SK-N-SH (cell line): ENCODE results near the gene RAP2A. TPM values are rescaled to one million over a fixed set of nuclear protein-coding genes. Genes with fewer than 3 reads are reported as not detected.

Experiments used
- CTCF ChIA-PET: fragments of 300-600, 350-600 bp; formaldehyde crosslinking; extraction: SDS; loops from one replicate; lab custom pipeline; 2021; lab: Yijun Ruan, JAX
- POLR2A ChIA-PET: fragments of 350-600 bp; sonication (Branson Sonifier 250); formaldehyde crosslinking; extraction: SDS; loops from one replicate; lab custom pipeline; 2020; ENCODE audit warnings: antibody characterized with exemption, inconsistent platforms; lab: Yijun Ruan, JAX
- DNase-seq: peaks from one replicate; pipeline ENCODE4 v3.0.0; 2012
- H2AFZ ChIP-seq: fragments of 200-600 bp; sonication (generic); 2 replicates; pipeline ENCODE4 v1.8.1; 2016; ENCODE audit warnings: antibody characterized with exemption, mild to moderate bottlenecking, low read depth
- H3F3A ChIP-seq: fragments of 200-600 bp; sonication (generic); replicated peaks from 2 replicates; pipeline ENCODE3; 2016; ENCODE audit warnings: antibody characterized with exemption, mild to moderate bottlenecking; ENCODE audit not compliant: insufficient read depth
- H3K27ac ChIP-seq, 2 experiments: fragments of 200-500 bp in 1 of 2; fragments of 200-600 bp in 1 of 2; sonication (Bioruptor generic) in 1 of 2; sonication (generic), shearing (Covaris generic) in 1 of 2; 2 replicates each; pipeline versions ENCODE4 v1.5.1 to v1.6.1; 2014 to 2016; ENCODE audit warnings: low read depth in 2 of 2, inconsistent platforms in 1 of 2, low read length in 1 of 2, mild to moderate bottlenecking in 1 of 2, mixed read lengths in 1 of 2
- H3K27me3 ChIP-seq: fragments of 200-600 bp; sonication (generic), shearing (Covaris generic); 2 replicates; pipeline ENCODE4 v1.6.1; 2016; ENCODE audit warnings: mixed run types; ENCODE audit not compliant: insufficient read depth
- H3K36me3 ChIP-seq, 2 experiments: fragments of 200-500 bp in 1 of 2; fragments of 200-600 bp in 1 of 2; sonication (Bioruptor generic) in 1 of 2; sonication (generic) in 1 of 2; replicated peaks in 1 of 2; 2 replicates each; pipeline versions ENCODE3 to v1.5.1; 2014 to 2016; ENCODE audit warnings: low read length in 1 of 2, mild to moderate bottlenecking in 1 of 2; ENCODE audit not compliant: insufficient read depth in 2 of 2, control insufficient read depth in 1 of 2
- H3K4me1 ChIP-seq, 2 experiments: fragments of 200-500 bp in 1 of 2; fragments of 200-600 bp in 1 of 2; sonication (Bioruptor generic) in 1 of 2; sonication (generic), shearing (Covaris generic) in 1 of 2; 2 replicates each; pipeline versions ENCODE4 v1.5.1 to v1.6.1; 2014 to 2016; ENCODE audit warnings: low read depth in 1 of 2, low read length in 1 of 2, mixed run types in 1 of 2; ENCODE audit not compliant: insufficient read depth in 2 of 2, control insufficient read depth in 1 of 2
- H3K4me2 ChIP-seq: fragments of 200-600 bp; sonication (generic), shearing (Covaris generic); 2 replicates; pipeline ENCODE4 v1.6.1; 2017; ENCODE audit warnings: mixed run types
- H3K4me3 ChIP-seq, 2 experiments: fragments of 200-500 bp in 1 of 2; fragments of 200-600 bp in 1 of 2; sonication (Bioruptor generic) in 1 of 2; sonication (generic), shearing (Covaris generic) in 1 of 2; 2 replicates each; pipeline versions ENCODE4 v1.5.1 to v1.8.1; 2014 to 2016; ENCODE audit warnings: low read depth in 2 of 2, inconsistent platforms in 1 of 2, low read length in 1 of 2, mild to moderate bottlenecking in 1 of 2, mixed read lengths in 1 of 2, moderate library complexity in 1 of 2
- H3K79me2 ChIP-seq: fragments of 200-600 bp; sonication (generic); 2 replicates; pipeline ENCODE4 v1.8.1; 2017; ENCODE audit warnings: mild to moderate bottlenecking; ENCODE audit not compliant: insufficient read depth
- H3K9ac ChIP-seq: fragments of 200-600 bp; sonication (generic); 2 replicates; pipeline ENCODE4 v1.6.1; 2017; ENCODE audit warnings: mixed run types
- H3K9me2 ChIP-seq: fragments of 200-600 bp; sonication (generic); 2 replicates; pipeline ENCODE4 v1.6.1; 2017; ENCODE audit warnings: mixed run types
- H3K9me3 ChIP-seq: fragments of 200-600 bp; sonication (generic); 2 replicates; pipeline ENCODE4 v1.6.1; 2017; ENCODE audit warnings: mixed run types, mild to moderate bottlenecking, moderate library complexity
- H4K20me1 ChIP-seq: fragments of 200-600 bp; sonication (generic); 2 replicates; pipeline ENCODE4 v1.6.1; 2017; ENCODE audit warnings: mild to moderate bottlenecking, mixed run types; ENCODE audit not compliant: insufficient read depth
- CTCF ChIP-seq: fragments of 200-600 bp; sonication (generic); IDR thresholded peaks from 2 replicates; pipeline ENCODE4 v1.6.1; 2017; ENCODE audit warnings: antibody characterized with exemption, mild to moderate bottlenecking, moderate library complexity
- EZH2phosphoT487 ChIP-seq: fragments of 200-600 bp; sonication (generic); IDR thresholded peaks from 2 replicates; pipeline ENCODE4 v1.6.1; 2017; ENCODE audit warnings: low read depth, mixed run types, mild to moderate bottlenecking, antibody characterized with exemption, moderate library complexity, borderline replicate concordance
- FOXJ3 ChIP-seq: sonication (generic); formaldehyde crosslinking; IDR thresholded peaks from 2 replicates; pipeline ENCODE4 v1.5.1; 2020; ENCODE audit warnings: mild to moderate bottlenecking, missing genetic modification reagents
- GABPA ChIP-seq: IDR thresholded peaks from 2 replicates; pipeline ENCODE4 v1.4.0; 2012; ENCODE audit warnings: low read depth, mild to moderate bottlenecking
- MEF2A ChIP-seq: IDR thresholded peaks from 2 replicates; pipeline ENCODE4 v1.4.0; 2012; ENCODE audit warnings: low read depth, borderline replicate concordance
- SMC3 ChIP-seq: IDR thresholded peaks from 2 replicates; pipeline ENCODE4 v1.6.1; 2012; ENCODE audit warnings: low read depth, low read length, improper control_type of control experiment
- TCF12 ChIP-seq: IDR thresholded peaks from 2 replicates; pipeline ENCODE4 v1.4.0; 2012
- USF1 ChIP-seq: IDR thresholded peaks from 2 replicates; pipeline ENCODE4 v1.4.0; 2012; ENCODE audit warnings: low read depth, borderline replicate concordance
- WGBS: methylation state at CpG from one replicate; pipeline ENCODE4 v1.1.6; 2017; ENCODE audit warnings: low lambda C conversion rate; 5-methylcytosine and 5-hydroxymethylcytosine counted together
- polyA plus RNA-seq, 3 experiments: library from polyadenylated mRNA; depleted of rRNA; stranded (reverse); fragments of >200 nt; gene quantifications; 2 replicates each; pipeline ENCODE4 v1.2.3, GENCODE V29; 2012
- TF ChIP-seq, protein P1 (sequence below): IDR thresholded peaks from 2 replicates; pipeline ENCODE4 v1.4.0; 2012; ENCODE audit warnings: low read depth, borderline replicate concordance

RAP2A gene
- polyA plus RNA-seq, 1 of the 3 experiments (the other 2 are of a cell fraction) = 6.5 TPM

GRCh38 chr13:97426695-97427094, 7.3 kb upstream of the RAP2A start:
- DNase-seq = no peak
- Histone ChIP-seq H3K36me3 (no peaks in the 10 kb centered on the region), H3K79me2 (peaks cover 5% of the 10 kb centered on the region; the same call in 1 of the 2 replicates), H2AFZ (no peak overlapping the region), H3K9ac (no peak overlapping the region), H3K9me3 (no peaks in the 10 kb centered on the region), H3K27me3 (no peaks in the 10 kb centered on the region), H3K4me1 (peaks cover 5 to 22% of the 10 kb centered on the region in 2 experiments; a peak in 3 of 4 replicates), H3K4me2 (no peak overlapping the region), H3K9me2 (no peaks in the 10 kb centered on the region), H4K20me1 (no peaks in the 10 kb centered on the region), H3K4me3 (no peak overlapping the region), H3F3A (no peaks in the 10 kb centered on the region), H3K27ac (no peak overlapping the region)
- CTCF ChIA-PET = interaction anchor here (1.8 kb wide), 1 partner anchor 316 kb away, joined by 5 read pairs; no protein-coding TSS in a partner anchor
- no peak for TF ChIP-seq SMC3
- 65% methylated on average over 3 of the region's 3 CpGs for WGBS
- POLR2A ChIA-PET = no interaction called here

DNA sequence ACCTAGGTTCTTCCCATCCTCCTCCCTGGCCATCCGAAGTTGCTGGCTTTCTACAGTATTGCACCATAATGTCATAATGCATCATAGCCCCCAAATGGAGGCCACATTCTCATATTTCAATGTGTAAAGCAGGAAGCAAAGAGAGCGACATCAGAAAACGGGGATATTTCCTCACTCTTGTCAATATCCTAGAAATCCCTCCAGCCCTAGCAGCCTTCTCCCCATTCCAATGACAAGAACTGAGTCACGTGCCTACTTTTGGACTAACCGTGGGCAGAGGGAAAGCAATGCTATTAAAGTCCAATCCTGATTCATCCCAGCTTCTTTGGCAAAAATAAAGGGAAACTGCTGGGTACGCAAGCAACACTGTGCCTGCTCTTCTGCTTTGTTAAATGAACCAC, 4.3 kb upstream of the RAP2A start:
- Histone ChIP-seq H3K27me3 (no peaks in the 10 kb centered on the region), H3K27ac (no peak overlapping the region; a peak in 1 of 4 replicates), H3K36me3 (no peaks in the 10 kb centered on the region), H3K9ac (no peak overlapping the region), H3F3A (peaks cover 3% of the 10 kb centered on the region), H3K4me3 (peak overlapping the region in 1 of 2 experiments; percentile 3; a peak in 2 of 4 replicates), H3K9me2 (no peaks in the 10 kb centered on the region), H3K9me3 (no peaks in the 10 kb centered on the region), H3K4me1 (peaks cover 5 to 19% of the 10 kb centered on the region in 2 experiments; a peak in 3 of 4 replicates), H3K4me2 (no peak overlapping the region), H3K79me2 (peaks cover 9% of the 10 kb centered on the region), H4K20me1 (no peaks in the 10 kb centered on the region), H2AFZ (peak overlapping the region; percentile 20; the same call in 1 of the 2 replicates)
- DNase-seq = no peak
- CTCF ChIA-PET = interaction anchor here (0.8 kb wide), 1 partner anchor 15 kb away, joined by 3 read pairs; no protein-coding TSS in a partner anchor
- POLR2A ChIA-PET = no interaction called here
- peak; percentile 53; the same call in 1 of the 2 replicates for TF ChIP-seq USF1
- no peak for TF ChIP-seq FOXJ3 (CRISPR knock-in tag)
- 81% methylated on average over 6 of the region's 6 CpGs for WGBS

GRCh38 chr13:97430296-97430695, 3.7 kb upstream of the RAP2A start:
- WGBS = 70% methylated on average over 4 of the region's 4 CpGs
- peaks cover 15% of the 10 kb centered on the region for H3K79me2 ChIP-seq
- no peaks in the 10 kb centered on the region for H3K9me3 ChIP-seq
- peaks cover 5 to 17% of the 10 kb centered on the region in 2 experiments; a peak in 3 of 4 replicates for H3K4me1 ChIP-seq
- no peaks in the 10 kb centered on the region for H3K27me3 ChIP-seq
- peaks cover 3% of the 10 kb centered on the region for H3F3A ChIP-seq
- peak overlapping the region in 1 of 2 experiments; percentile 3; a peak in 1 of 4 replicates for H3K4me3 ChIP-seq
- no peak overlapping the region for H2AFZ ChIP-seq
- TF ChIP-seq FOXJ3 (CRISPR knock-in tag) (no peak), GABPA (no peak), MEF2A (no peak), TCF12 (no peak), CTCF (no peak), EZH2phosphoT487 (no peak)
- TF ChIP-seq, protein P1, sequence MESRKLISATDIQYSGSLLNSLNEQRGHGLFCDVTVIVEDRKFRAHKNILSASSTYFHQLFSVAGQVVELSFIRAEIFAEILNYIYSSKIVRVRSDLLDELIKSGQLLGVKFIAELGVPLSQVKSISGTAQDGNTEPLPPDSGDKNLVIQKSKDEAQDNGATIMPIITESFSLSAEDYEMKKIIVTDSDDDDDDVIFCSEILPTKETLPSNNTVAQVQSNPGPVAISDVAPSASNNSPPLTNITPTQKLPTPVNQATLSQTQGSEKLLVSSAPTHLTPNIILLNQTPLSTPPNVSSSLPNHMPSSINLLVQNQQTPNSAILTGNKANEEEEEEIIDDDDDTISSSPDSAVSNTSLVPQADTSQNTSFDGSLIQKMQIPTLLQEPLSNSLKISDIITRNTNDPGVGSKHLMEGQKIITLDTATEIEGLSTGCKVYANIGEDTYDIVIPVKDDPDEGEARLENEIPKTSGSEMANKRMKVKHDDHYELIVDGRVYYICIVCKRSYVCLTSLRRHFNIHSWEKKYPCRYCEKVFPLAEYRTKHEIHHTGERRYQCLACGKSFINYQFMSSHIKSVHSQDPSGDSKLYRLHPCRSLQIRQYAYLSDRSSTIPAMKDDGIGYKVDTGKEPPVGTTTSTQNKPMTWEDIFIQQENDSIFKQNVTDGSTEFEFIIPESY = no peak
- H3K27ac ChIP-seq = no peak overlapping the region; a peak in 1 of 4 replicates
- H4K20me1 ChIP-seq = no peaks in the 10 kb centered on the region
- H3K4me2 ChIP-seq = peak overlapping the region; percentile 47
- CTCF ChIA-PET = interaction anchor here (0.8 kb wide), 1 partner anchor 16 kb away, joined by 3 read pairs; no protein-coding TSS in a partner anchor
- POLR2A ChIA-PET = no interaction called here
- H3K9ac ChIP-seq = no peak overlapping the region
- no peak for DNase-seq
- H3K36me3 ChIP-seq = no peaks in the 10 kb centered on the region
- H3K9me2 ChIP-seq = no peaks in the 10 kb centered on the region
